Fibroblast of the aortic adventitia (primary cell): ENCODE results near the gene ZNF536. TPM values are rescaled to one million over a fixed set of nuclear protein-coding genes. Genes with fewer than 3 reads are reported as not detected.

ENCODE experiments used
- DNase-seq: peaks from one replicate; pipeline ENCODE4 v3.0.0-alpha.2; 2010; ENCODE audit warnings: low read depth
- H3K4me3 ChIP-seq: 2 replicates; pipeline ENCODE4 v1.5.1; 2011; ENCODE audit warnings: low read depth, mild to moderate bottlenecking, control low read depth, low read length, moderate library complexity
- CTCF ChIP-seq: IDR thresholded peaks from 2 replicates; pipeline ENCODE4 v1.5.1; 2011; ENCODE audit warnings: mild to moderate bottlenecking, low read length, control low read depth, inconsistent platforms; ENCODE audit not compliant: insufficient read depth
- total RNA-seq: library from RNA; depleted of rRNA; stranded (reverse); fragments of >200 nt; gene quantifications from 2 replicates; pipeline ENCODE4 v1.2.3, GENCODE V29; 2012; ENCODE audit warnings: low replicate concordance

The ZNF536 gene
- 0.33 and 0.90 TPM in 2 replicates for total RNA-seq

- no peak for DNase-seq
- no peak within 1 kb of the TSS for H3K4me3 ChIP-seq
- no peak for TF ChIP-seq CTCF
Observed at GRCh38 chr19:30371960-30372824, at the start of gene ZNF536. TSS of gene ZNF536 (plus strand) at chr19:30372384. CDS start at chr19:30443563, 71,179 bp downstream.

- no peak overlapping the region for H3K4me3 ChIP-seq
- no peak for TF ChIP-seq CTCF
- no peak for DNase-seq
Observed at GRCh38 chr19:30322641-30323320, 49.4 kb upstream of the ZNF536 start.

GRCh38 chr19:30323904-30324303, 48.3 kb upstream of the ZNF536 start:
- H3K4me3 ChIP-seq = no peak overlapping the region
- no peak for DNase-seq
- no peak for TF ChIP-seq CTCF

- no peak for DNase-seq
Observed at GRCh38 chr19:30324982-30325381, 47.2 kb upstream of the ZNF536 start.

GRCh38 chr19:30325676-30326392, 46.4 kb upstream of the ZNF536 start:
- H3K4me3 ChIP-seq = no peak overlapping the region
- no peak for TF ChIP-seq CTCF
- DNase-seq = no peak

More at GRCh38 chr19:30324982-30325381, 47.2 kb upstream of the ZNF536 start:
- H3K4me3 ChIP-seq = no peak overlapping the region
- TF ChIP-seq CTCF = no peak

GRCh38 chr19:30326393-30326710, 45.8 kb upstream of the ZNF536 start:
- TF ChIP-seq CTCF = no peak
- DNase-seq = no peak
- no peak overlapping the region for H3K4me3 ChIP-seq
